ENCODE results near the gene AATK. TPM values are rescaled to one million over a fixed set of nuclear protein-coding genes. Genes with fewer than 3 reads are reported as not detected.

The AATK gene
- polyA plus RNA-seq, 1 donor (not counting 4 experiments of a cell fraction or from before 2014, with no cell fraction given), result 0.16 TPM

DNA sequence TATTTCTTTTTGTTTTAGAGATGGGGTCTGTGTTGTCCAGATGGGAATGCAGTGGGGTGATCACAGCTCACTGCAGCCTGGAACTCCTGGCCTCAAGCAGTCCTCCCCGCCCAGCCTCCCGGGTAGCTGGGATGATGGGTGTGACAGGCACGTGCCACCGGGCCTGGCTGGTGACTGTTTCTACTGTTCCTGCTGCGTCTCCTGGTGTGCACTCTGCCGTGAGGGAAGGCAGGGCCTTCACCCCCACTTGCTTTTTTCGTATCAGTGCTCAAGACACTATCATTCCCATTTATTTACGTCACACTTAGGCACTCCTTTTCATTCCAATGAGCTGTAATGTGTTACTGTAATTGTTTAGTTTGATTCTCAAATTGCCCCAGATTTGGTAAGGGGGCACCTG is 26.0 kb downstream of the AATK start:
- Histone ChIP-seq H3K9ac (ENCODE audit: control insufficient read depth, extremely low read depth, insufficient read depth, low read length) (no peak overlapping the region), H4K20me1 (ENCODE audit: control insufficient read depth, extremely low read depth, insufficient read depth, low read length) (no peaks in the 10 kb centered on the region), H3K4me1 (ENCODE audit: control insufficient read depth, extremely low read depth, insufficient read depth, low read length) (no peaks in the 10 kb centered on the region), H3K9me3 (ENCODE audit: control insufficient read depth, low read depth, low read length) (peaks cover 7% of the 10 kb centered on the region), H3K27me3 (ENCODE audit: control insufficient read depth, extremely low read depth, insufficient read depth, low read length) (peaks cover 19% of the 10 kb centered on the region), H3K4me2 (ENCODE audit: control insufficient read depth, extremely low read depth, insufficient read depth, low read depth, low read length) (no peak overlapping the region), H3K9me1 (ENCODE audit: control insufficient read depth, extremely low read depth, insufficient read depth, low read length) (no peaks in the 10 kb centered on the region), H3K79me2 (ENCODE audit: control insufficient read depth, insufficient read depth, low read length) (no peaks in the 10 kb centered on the region), H3K27ac (ENCODE audit: control insufficient read depth, insufficient read depth, low read length) (no peak overlapping the region), H3K4me3 (ENCODE audit: control insufficient read depth in 2 of 3, extremely low read depth in 1 of 3, insufficient read depth in 2 of 3, low read depth in 1 of 3, low read length in 3 of 3) (no peak overlapping the region), H2AFZ (ENCODE audit: control insufficient read depth, low read length) (no peak overlapping the region), H3K36me3 (ENCODE audit: control insufficient read depth in 2 of 2, extremely low read depth in 1 of 2, insufficient read depth in 2 of 2, low read length in 2 of 2) (no peaks in the 10 kb centered on the region)
- DNase-seq (ENCODE audit: low read depth, low spot score), result no peak
- dilution Hi-C loops (cut with MboI; ENCODE audit: extremely low pct_ligation_motif_present, low sequenced_read_pairs), result no loop called here
- TF ChIP-seq, protein P1, sequence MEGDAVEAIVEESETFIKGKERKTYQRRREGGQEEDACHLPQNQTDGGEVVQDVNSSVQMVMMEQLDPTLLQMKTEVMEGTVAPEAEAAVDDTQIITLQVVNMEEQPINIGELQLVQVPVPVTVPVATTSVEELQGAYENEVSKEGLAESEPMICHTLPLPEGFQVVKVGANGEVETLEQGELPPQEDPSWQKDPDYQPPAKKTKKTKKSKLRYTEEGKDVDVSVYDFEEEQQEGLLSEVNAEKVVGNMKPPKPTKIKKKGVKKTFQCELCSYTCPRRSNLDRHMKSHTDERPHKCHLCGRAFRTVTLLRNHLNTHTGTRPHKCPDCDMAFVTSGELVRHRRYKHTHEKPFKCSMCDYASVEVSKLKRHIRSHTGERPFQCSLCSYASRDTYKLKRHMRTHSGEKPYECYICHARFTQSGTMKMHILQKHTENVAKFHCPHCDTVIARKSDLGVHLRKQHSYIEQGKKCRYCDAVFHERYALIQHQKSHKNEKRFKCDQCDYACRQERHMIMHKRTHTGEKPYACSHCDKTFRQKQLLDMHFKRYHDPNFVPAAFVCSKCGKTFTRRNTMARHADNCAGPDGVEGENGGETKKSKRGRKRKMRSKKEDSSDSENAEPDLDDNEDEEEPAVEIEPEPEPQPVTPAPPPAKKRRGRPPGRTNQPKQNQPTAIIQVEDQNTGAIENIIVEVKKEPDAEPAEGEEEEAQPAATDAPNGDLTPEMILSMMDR (optimal IDR thresholded peaks at IDR 0.05 in 1 of 3, IDR thresholded peaks at IDR 0.05 in 1 of 3, conservative IDR thresholded peaks at IDR 0.05 in 1 of 3; ENCODE audit: extremely low read depth in 1 of 3, insufficient read depth in 2 of 3, low read length in 3 of 3), result no peak
- no peak for TF ChIP-seq EZH2 (IDR thresholded peaks at IDR 0.05; ENCODE audit: low read length)
- no peak for FAIRE-seq

DNA sequence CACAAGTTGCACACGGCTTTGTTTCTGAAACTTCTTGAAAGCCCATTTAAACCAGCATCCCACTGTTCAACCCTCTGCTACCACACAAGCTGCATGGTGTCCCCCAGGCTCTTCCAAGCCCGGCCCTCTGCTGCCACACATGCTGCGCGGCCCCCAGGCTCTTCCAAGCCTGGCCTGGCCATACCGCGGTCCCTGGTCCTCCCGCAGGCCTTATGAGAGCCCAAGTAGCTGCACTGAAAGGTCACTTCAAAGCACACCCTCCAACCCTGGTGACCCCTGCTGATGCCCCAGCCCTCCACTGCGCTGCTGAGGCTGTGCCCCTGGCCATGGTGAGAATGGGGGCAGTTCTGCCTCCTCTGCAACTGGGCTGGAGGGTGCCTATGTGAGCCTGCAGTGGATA is 26.6 kb downstream of the AATK start:
- FAIRE-seq (no peak), DNase-seq (ENCODE audit: low read depth, low spot score) (no peak)
- no peaks in the 10 kb centered on the region for H4K20me1 ChIP-seq (ENCODE audit: control insufficient read depth, extremely low read depth, insufficient read depth, low read length)
- H3K79me2 ChIP-seq (ENCODE audit: control insufficient read depth, insufficient read depth, low read length), result no peaks in the 10 kb centered on the region
- H3K9me3 ChIP-seq (ENCODE audit: control insufficient read depth, low read depth, low read length), result peaks cover 7% of the 10 kb centered on the region
- no peaks in the 10 kb centered on the region for H3K36me3 ChIP-seq (ENCODE audit: control insufficient read depth in 2 of 2, extremely low read depth in 1 of 2, insufficient read depth in 2 of 2, low read length in 2 of 2)
- peaks cover 23% of the 10 kb centered on the region for H3K27me3 ChIP-seq (ENCODE audit: control insufficient read depth, extremely low read depth, insufficient read depth, low read length)
- H3K27ac ChIP-seq (ENCODE audit: control insufficient read depth, insufficient read depth, low read length), result no peak overlapping the region
- no peak overlapping the region for H3K9ac ChIP-seq (ENCODE audit: control insufficient read depth, extremely low read depth, insufficient read depth, low read length)
- H3K4me1 ChIP-seq (ENCODE audit: control insufficient read depth, extremely low read depth, insufficient read depth, low read length), result no peaks in the 10 kb centered on the region
- no peak overlapping the region for H2AFZ ChIP-seq (ENCODE audit: control insufficient read depth, low read length)
- H3K9me1 ChIP-seq (ENCODE audit: control insufficient read depth, extremely low read depth, insufficient read depth, low read length), result no peaks in the 10 kb centered on the region
- no peak overlapping the region for H3K4me2 ChIP-seq (ENCODE audit: control insufficient read depth, extremely low read depth, insufficient read depth, low read depth, low read length)
- dilution Hi-C loops (cut with MboI; ENCODE audit: extremely low pct_ligation_motif_present, low sequenced_read_pairs), result no loop called here
- no peak overlapping the region for H3K4me3 ChIP-seq (ENCODE audit: control insufficient read depth in 2 of 3, extremely low read depth in 1 of 3, insufficient read depth in 2 of 3, low read depth in 1 of 3, low read length in 3 of 3)
- TF ChIP-seq, protein P1 (optimal IDR thresholded peaks at IDR 0.05 in 1 of 3, IDR thresholded peaks at IDR 0.05 in 1 of 3, conservative IDR thresholded peaks at IDR 0.05 in 1 of 3; ENCODE audit: extremely low read depth in 1 of 3, insufficient read depth in 2 of 3, low read length in 3 of 3), result no peak
- no peak for TF ChIP-seq EZH2 (IDR thresholded peaks at IDR 0.05; ENCODE audit: low read length)

Data from keratinocyte (primary cell).